HL-60 (cell line): Measurements from ENCODE around the gene ERICH6.

Experiments used
- GABPA ChIP-seq: IDR thresholded peaks from 2 replicates; pipeline ENCODE4 v1.6.1; 2012; ENCODE audit warnings: low read depth
- TF ChIP-seq, protein P1 (sequence below): IDR thresholded peaks from one replicate; pipeline ENCODE4 v1.5.1; 2011; ENCODE audit warnings: low read length, control low read depth, inconsistent platforms; ENCODE audit not compliant: insufficient read depth
- TF ChIP-seq, protein P2 (sequence below): IDR thresholded peaks from 2 replicates; pipeline ENCODE4 v1.6.1; 2012; ENCODE audit warnings: low read depth; ENCODE audit not compliant: insufficient replicate concordance

DNA sequence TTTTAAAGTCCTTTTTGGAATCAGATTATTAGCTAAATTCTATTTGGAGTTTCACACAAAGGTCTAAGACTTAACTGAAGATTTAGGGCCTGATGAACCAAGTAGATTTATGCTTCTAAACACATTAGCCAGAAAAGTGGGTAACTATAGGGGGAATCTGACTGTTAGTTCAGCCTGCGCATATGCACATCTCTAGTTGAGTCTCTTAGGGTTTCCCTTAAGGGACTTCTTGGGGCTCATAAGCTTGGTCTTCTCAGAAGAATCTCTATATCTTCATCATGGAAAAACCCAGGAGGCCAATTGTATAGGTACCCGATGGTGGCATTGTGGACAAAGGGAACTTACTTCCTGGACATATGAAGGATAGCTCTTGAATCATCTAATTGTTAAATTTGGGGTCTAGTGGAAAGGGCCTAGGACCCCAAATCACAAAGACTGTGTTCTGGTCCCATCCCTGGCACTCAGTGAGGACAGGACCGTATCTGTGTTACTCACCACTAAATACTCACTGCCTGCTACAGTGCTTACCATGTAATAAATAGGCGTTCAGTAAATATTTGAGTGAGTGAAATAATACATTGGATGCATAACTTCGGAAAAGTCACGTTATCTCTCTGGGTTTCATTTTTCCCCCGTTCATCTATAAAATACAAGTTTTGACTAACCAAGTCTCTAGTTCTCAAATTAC lies 83.6 kb downstream of the ERICH6 start:
- TF ChIP-seq, protein P1, sequence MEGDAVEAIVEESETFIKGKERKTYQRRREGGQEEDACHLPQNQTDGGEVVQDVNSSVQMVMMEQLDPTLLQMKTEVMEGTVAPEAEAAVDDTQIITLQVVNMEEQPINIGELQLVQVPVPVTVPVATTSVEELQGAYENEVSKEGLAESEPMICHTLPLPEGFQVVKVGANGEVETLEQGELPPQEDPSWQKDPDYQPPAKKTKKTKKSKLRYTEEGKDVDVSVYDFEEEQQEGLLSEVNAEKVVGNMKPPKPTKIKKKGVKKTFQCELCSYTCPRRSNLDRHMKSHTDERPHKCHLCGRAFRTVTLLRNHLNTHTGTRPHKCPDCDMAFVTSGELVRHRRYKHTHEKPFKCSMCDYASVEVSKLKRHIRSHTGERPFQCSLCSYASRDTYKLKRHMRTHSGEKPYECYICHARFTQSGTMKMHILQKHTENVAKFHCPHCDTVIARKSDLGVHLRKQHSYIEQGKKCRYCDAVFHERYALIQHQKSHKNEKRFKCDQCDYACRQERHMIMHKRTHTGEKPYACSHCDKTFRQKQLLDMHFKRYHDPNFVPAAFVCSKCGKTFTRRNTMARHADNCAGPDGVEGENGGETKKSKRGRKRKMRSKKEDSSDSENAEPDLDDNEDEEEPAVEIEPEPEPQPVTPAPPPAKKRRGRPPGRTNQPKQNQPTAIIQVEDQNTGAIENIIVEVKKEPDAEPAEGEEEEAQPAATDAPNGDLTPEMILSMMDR = no peak
- no peak for TF ChIP-seq GABPA
- TF ChIP-seq, protein P2, sequence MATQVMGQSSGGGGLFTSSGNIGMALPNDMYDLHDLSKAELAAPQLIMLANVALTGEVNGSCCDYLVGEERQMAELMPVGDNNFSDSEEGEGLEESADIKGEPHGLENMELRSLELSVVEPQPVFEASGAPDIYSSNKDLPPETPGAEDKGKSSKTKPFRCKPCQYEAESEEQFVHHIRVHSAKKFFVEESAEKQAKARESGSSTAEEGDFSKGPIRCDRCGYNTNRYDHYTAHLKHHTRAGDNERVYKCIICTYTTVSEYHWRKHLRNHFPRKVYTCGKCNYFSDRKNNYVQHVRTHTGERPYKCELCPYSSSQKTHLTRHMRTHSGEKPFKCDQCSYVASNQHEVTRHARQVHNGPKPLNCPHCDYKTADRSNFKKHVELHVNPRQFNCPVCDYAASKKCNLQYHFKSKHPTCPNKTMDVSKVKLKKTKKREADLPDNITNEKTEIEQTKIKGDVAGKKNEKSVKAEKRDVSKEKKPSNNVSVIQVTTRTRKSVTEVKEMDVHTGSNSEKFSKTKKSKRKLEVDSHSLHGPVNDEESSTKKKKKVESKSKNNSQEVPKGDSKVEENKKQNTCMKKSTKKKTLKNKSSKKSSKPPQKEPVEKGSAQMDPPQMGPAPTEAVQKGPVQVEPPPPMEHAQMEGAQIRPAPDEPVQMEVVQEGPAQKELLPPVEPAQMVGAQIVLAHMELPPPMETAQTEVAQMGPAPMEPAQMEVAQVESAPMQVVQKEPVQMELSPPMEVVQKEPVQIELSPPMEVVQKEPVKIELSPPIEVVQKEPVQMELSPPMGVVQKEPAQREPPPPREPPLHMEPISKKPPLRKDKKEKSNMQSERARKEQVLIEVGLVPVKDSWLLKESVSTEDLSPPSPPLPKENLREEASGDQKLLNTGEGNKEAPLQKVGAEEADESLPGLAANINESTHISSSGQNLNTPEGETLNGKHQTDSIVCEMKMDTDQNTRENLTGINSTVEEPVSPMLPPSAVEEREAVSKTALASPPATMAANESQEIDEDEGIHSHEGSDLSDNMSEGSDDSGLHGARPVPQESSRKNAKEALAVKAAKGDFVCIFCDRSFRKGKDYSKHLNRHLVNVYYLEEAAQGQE = no peak
